ENCODE results near the gene MUC4. TPM values are rescaled to one million over a fixed set of nuclear protein-coding genes. Genes with fewer than 3 reads are reported as not detected.

Gene MUC4, protein sequence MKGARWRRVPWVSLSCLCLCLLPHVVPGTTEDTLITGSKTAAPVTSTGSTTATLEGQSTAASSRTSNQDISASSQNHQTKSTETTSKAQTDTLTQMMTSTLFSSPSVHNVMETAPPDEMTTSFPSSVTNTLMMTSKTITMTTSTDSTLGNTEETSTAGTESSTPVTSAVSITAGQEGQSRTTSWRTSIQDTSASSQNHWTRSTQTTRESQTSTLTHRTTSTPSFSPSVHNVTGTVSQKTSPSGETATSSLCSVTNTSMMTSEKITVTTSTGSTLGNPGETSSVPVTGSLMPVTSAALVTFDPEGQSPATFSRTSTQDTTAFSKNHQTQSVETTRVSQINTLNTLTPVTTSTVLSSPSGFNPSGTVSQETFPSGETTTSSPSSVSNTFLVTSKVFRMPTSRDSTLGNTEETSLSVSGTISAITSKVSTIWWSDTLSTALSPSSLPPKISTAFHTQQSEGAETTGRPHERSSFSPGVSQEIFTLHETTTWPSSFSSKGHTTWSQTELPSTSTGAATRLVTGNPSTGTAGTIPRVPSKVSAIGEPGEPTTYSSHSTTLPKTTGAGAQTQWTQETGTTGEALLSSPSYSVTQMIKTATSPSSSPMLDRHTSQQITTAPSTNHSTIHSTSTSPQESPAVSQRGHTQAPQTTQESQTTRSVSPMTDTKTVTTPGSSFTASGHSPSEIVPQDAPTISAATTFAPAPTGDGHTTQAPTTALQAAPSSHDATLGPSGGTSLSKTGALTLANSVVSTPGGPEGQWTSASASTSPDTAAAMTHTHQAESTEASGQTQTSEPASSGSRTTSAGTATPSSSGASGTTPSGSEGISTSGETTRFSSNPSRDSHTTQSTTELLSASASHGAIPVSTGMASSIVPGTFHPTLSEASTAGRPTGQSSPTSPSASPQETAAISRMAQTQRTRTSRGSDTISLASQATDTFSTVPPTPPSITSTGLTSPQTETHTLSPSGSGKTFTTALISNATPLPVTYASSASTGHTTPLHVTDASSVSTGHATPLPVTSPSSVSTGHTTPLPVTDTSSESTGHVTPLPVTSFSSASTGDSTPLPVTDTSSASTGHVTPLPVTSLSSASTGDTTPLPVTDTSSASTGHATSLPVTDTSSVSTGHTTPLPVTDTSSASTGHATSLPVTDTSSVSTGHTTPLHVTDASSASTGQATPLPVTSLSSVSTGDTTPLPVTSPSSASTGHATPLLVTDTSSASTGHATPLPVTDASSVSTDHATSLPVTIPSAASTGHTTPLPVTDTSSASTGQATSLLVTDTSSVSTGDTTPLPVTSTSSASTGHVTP (N-terminal part only)
- total RNA-seq: 1.1 TPM
- long read RNA-seq, partial matches to known transcripts: 1 of 4 reads
- long read RNA-seq, other reads (novel, unspliced or antisense): 2 of 4 reads

DNA sequence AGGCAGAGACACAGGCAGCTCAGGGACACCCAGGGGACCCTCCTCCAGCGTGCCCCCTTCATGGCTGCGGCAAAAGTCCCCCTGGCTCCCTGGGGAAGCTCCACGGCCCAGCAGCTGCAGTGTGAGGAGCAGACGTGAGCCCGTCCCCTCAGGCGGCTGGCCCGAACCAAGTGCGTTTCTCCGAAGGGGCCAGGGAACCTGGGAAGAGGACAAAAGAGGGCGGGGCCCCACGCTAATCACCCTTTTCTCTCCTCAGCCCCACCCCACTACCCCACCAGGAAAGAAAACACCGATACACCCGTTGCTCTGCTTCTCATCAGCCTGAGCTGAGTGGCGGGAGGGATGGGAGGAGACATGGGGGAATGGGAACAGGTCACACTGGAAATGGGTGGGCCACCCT is at the start of gene MUC4:
Gene MUC4 (minus strand): TSS at position 174 of the 400 bp plus-strand sequence. CDS start 112 bp downstream, at position 62.
- Histone ChIP-seq H3K9me3 (no peaks in the 10 kb centered on the region), H3K27me3 (peaks cover 6% of the 10 kb centered on the region), H3K36me3 (no peaks in the 10 kb centered on the region), H3K4me3 (no peak within 1 kb of the TSS), H3K27ac (no peak within 1 kb of the TSS), H3K4me1 (no peaks in the 10 kb centered on the region)
- DNase-seq (no peak), ATAC-seq (peak; percentile 9)
- intact Hi-C loops (cut with DNase I): no loop called here
- no peak for TF ChIP-seq CTCF (IDR thresholded peaks at IDR 0.05)

- DNase-seq (no peak), ATAC-seq (no peak)
- Histone ChIP-seq H3K4me1 (no peaks in the 10 kb centered on the region), H3K27me3 (no peaks in the 10 kb centered on the region), H3K36me3 (no peaks in the 10 kb centered on the region), H3K4me3 (no peak overlapping the region), H3K27ac (no peak overlapping the region), H3K9me3 (no peaks in the 10 kb centered on the region)
- intact Hi-C loops (cut with DNase I): loop anchor here (10.0 kb wide), 1 partner anchor 54 kb away; no protein-coding TSS in a partner anchor
- TF ChIP-seq CTCF (IDR thresholded peaks at IDR 0.05): no peak
These were observed 48.7 kb upstream of the MUC4 start for GRCh38 chr3:195860456-195860855.

DNA sequence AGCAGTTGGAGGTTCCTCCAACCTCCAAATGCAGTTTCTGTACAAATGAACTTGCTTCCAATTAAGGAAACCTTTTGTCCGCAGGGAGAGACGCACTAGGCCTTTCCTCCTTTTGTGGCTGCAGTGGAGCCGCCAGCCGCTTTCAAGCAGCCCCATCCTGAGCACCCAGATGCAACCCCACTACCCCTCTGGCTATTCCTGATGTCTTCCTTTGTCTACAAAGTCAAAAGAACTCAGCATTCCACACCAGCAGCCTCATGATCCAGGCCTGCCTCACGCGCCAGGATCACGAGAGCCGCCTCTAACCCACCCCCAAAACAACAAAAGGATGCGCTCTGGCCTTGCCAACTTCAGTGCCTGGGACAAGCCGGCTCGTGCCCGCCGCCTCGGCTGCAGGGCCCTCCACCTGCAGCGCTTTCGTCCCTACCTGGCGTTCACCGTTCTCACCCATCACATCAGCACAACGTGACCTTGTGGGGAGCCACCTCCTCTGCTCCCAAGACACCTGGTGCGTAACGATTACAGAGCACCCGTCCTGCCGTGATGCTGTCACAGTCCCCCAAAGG is 48.2 kb upstream of the MUC4 start:
- Histone ChIP-seq H3K27me3 (no peaks in the 10 kb centered on the region), H3K4me1 (no peaks in the 10 kb centered on the region), H3K36me3 (no peaks in the 10 kb centered on the region), H3K4me3 (no peak overlapping the region), H3K27ac (no peak overlapping the region), H3K9me3 (no peaks in the 10 kb centered on the region)
- DNase-seq (no peak), ATAC-seq (no peak)
- intact Hi-C loops (cut with DNase I): loop anchor here (10.0 kb wide), 1 partner anchor 55 kb away; no protein-coding TSS in a partner anchor
- no peak for TF ChIP-seq CTCF (IDR thresholded peaks at IDR 0.05)

DNA sequence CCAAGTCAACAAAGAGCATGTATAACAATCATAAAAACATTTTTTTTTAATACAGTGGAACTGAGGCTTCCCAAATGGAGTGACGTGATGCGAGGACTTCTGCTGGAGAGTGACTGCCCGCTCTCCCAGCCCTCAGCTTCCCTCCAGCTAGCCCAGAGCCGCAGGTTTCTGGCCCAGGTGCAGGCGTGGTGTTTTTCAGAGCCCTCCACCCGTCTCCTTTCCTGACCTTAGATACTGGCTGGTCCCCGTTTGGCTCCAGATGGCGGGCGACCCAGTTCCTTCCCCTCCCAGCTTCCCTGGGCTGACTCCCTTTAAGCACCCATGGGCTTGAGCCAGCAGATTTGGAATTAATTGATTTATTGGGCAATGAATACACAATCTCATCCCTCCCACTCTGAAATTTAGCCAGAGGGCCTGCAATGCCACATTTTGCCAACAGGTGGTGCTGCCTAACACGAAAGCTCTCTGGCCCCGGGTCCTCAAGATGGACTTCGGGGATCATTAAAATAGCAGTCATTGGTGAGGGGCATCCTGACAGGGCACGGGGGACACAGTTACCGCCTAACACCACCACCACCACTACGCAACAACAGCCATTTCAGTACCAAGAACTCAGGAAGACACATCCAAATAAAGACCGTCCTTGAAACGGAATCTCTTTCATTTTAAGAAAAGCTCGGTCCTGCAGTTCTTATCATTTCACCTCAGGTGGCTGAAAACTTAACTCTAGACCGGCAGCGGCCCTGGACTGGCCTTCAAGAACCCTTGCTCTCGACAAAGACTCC is 47.5 kb upstream of the MUC4 start:
- no peak overlapping the region for H3K4me3 ChIP-seq
- H3K9me3 ChIP-seq: no peaks in the 10 kb centered on the region
- H3K4me1 ChIP-seq: peaks cover 3% of the 10 kb centered on the region
- peak; percentile 77 for DNase-seq
- peak; percentile 64 for ATAC-seq
- no peaks in the 10 kb centered on the region for H3K27me3 ChIP-seq
- TF ChIP-seq CTCF (IDR thresholded peaks at IDR 0.05): peak; percentile 99
- no peak overlapping the region for H3K27ac ChIP-seq
- no peaks in the 10 kb centered on the region for H3K36me3 ChIP-seq
- intact Hi-C loops (cut with DNase I): no loop called here
